MV-4-11 (cell line): ENCODE measurements around the gene SLC9A4.
A peak's percentile ranks its signal among the peaks of the same experiment; 100 is the strongest.

Experiments used
- DNase-seq: peaks from one replicate; lab custom pipeline; 2025; lab: John Stamatoyannopoulos, UW

The SLC9A4 gene

GRCh38 chr2:102499558-102499957 lies 26.5 kb downstream of the SLC9A4 start:
- DNase-seq: no peak

DNA sequence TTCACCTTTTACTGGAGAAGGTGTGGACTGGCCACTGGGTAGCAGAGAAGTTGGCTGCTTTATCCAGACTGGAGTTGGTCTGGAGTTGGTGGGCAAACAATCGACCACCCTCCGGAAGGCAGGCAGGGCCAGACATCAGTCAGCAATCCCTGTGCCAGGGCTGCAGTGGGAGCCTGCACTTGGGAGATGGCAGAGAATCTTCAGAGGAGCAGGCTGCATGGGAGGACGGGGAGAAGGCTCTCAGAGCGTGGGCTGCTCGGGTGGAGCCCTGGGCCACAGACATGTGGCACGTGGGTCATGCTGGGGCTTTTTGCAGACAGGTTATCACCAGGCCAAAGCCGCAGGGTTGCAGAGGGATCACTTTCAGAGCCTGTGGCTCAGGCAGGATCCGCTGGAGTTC lies 29.6 kb downstream of the SLC9A4 start:
- DNase-seq: no peak

- DNase-seq: no peak
Measured at GRCh38 chr2:102504833-102505232, 31.8 kb downstream of the SLC9A4 start.

DNA sequence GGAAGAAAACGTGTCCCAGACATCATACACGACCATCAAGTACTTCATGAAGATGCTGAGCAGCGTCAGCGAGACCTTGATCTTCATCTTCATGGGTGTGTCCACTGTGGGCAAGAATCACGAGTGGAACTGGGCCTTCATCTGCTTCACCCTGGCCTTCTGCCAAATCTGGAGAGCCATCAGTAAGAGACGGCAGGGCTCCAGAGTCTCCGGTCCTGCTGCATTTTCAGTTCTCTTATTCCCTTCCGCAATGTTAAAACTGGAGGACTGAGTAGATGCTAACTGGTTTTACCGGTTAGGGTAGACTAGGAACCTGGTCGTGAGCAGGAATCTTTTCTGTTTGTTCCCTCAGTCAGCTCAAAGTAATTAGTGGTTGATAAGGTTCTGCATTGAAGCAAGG lies 32.3 kb downstream of the SLC9A4 start:
- peak; percentile 75 for DNase-seq

GRCh38 chr2:102506743-102507142 lies 33.7 kb downstream of the SLC9A4 start:
- DNase-seq: no peak

DNA sequence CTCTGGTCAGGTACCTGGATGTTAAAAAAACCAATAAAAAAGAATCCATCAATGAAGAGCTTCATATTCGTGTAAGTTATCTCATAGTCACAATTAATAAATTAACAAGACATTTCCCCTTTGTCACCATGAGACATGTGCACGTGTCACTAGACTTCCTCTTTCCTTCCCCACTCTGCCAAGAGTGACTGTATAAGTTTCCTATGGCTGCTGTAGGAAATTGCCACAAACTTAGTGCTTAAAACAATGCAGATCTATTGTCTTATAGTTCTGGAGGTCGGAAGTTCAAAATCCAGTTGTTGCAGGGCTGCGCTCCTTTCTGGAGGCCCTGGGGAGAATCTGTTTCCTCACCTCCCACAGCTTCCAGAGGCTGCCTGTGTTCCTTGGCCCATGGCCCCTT lies 35.8 kb downstream of the SLC9A4 start:
- peak; percentile 78 for DNase-seq

GRCh38 chr2:102509749-102510148 lies 36.7 kb downstream of the SLC9A4 start:
- DNase-seq: peak; percentile 22

DNA sequence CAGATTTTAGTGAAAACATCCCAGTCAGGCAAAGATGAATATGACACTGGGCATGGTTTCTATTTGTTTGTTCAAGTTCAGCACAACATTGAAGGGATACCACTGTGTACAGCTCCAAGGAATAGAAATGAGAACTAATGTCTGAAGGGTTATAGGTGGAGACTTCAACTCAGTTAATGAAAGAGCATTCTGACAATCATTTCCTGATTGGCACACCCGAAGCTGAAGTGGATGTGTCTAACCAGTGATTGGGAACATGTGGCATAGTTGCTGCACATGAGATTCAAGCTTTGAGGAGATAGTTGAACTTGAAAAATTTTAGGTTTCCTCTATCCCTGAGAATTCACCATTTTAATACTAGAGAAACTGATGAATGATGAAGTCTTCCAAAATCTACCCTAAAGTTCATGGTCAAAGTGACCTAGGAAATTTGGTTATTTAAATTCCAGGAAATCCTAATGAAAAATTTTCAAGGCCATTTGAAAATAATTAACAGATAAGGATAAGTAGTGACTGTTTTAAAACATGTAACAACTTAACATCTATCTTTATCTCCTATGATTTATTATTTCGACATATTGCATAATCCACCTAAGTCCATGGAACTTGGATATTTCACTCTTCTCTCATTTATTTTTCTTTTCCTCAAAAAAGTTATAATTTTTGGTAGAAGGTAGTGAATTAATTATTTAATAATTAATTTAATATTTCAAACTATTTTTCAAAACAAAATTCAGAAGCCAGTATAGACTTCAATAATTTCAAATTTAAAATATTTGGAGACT lies 38.0 kb downstream of the SLC9A4 start:
- DNase-seq: no peak

- no peak for DNase-seq
Measured at GRCh38 chr2:102512161-102512560, 39.1 kb downstream of the SLC9A4 start.

GRCh38 chr2:102513355-102513939 lies 40.4 kb downstream of the SLC9A4 start:
- DNase-seq: no peak

DNA sequence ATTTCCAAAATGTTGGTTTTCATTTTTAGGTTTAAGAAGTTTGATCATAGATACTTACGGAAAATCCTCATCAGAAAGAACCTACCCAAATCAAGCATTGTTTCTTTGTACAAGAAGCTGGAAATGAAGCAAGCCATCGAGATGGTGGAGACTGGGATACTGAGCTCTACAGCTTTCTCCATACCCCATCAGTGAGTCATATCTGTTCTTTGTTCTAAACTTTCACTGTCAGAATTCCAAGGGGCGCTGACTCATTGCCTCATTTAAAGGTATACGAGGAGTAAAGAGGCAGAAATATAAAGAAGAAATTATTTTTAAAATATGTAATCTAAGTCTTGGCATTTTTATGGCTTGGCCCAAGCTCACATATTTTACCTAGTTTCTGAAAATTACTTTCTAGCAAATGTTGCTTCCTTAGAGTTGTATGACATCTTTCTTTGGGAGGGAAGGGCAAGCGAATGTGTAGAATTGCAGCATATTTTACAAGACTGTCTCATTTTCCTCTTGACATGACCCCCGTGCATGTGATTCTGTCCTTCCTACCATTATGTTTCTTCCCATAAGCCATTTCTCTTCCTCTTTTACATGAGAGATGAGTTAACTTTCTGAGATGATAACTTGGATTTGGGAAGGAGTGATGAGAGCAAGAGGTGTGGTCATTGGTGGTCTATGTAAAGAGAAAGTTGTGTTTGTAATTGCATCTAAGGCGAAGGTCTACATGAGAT lies 41.2 kb downstream of the SLC9A4 start:
- DNase-seq: no peak

DNA sequence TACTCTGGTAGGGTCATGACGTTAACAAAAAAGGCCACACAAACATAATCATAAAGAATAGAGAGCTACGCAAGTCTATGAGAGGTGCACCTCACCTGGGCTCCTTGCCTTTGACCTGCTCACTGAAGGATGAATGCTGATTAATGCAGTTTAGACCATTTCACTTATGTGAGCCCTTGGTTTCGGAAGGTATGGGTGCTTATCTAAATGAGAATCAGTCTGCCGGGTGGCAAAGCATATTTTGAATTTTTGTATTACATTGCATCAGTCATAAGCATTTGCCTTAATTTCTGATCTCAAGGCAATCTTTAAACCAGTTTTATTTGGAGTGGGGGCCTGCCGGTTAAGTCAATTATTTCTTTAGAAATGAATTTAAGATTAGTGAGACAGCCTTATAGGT lies 42.8 kb downstream of the SLC9A4 start:
- DNase-seq: no peak

GRCh38 chr2:102518170-102518569 lies 45.1 kb downstream of the SLC9A4 start:
- DNase-seq: no peak

GRCh38 chr2:102520009-102520408 lies 47.0 kb downstream of the SLC9A4 start:
- peak; percentile 25 for DNase-seq

GRCh38 chr2:102520801-102521200 lies 47.8 kb downstream of the SLC9A4 start:
- DNase-seq: no peak

GRCh38 chr2:102522162-102522561 lies 49.1 kb downstream of the SLC9A4 start:
- DNase-seq: no peak

DNA sequence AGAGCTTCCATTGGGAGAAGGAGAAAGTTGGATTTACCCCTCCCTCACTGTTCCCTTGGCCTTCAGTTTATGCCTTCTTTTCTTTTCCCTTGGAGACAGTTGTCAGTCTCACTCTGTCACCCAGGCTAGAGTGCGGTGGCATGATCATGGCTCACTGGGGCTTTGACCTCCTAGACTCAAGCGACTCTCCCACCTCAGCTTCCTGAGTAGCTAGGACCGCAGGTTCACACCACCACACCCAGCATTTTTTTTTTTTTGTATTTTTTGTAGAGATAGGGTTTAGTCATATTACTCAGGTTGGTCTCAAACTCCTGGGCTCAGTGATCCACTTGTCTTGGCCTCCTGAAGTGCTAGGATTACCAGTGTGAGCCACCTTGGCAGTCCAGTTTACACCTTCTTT lies 49.9 kb downstream of the SLC9A4 start:
- DNase-seq: no peak

DNA sequence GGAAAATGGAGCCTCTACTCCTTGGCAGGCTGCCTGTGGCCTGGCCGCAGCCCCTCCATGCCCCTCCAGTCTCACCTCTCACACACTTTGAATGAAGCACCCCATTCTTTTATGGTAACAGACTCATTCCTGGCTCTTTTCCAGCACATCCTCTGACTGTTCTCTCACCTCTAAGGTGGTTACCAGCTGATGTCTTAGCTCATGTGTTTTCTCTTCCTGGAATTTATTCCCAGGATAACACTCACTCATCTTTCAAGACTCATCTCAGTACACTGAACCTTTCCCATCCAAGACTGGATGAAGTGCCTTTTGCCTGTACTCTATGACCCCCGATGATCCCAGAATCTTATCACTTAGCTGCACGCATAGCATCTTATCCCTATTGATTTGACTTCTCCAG lies 50.6 kb downstream of the SLC9A4 start:
- no peak for DNase-seq

DNA sequence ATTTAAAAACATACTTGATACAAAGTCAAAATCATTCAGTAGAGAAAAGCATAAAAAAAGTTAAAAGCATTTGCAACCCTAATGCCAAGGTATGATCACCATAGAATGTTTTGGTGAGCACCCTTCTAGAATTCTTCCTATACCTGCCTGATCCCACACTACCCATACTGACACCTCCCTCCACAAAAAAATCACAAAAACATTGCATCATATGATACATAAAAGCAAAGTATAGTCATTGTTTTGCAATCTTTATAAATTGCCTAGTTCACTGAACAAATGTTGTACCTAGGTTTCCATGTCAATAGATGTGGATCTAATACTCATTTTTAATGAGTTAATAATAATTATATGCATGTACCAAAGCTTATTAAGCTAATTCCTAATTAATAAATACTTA lies 54.1 kb downstream of the SLC9A4 start:
- no peak for DNase-seq

GRCh38 chr2:102538491-102538890 lies 65.5 kb downstream of the SLC9A4 start:
- DNase-seq: no peak

GRCh38 chr2:102540882-102541281 lies 67.9 kb downstream of the SLC9A4 start:
- DNase-seq: no peak

GRCh38 chr2:102544182-102544581 lies 71.2 kb downstream of the SLC9A4 start:
- no peak for DNase-seq

GRCh38 chr2:102547462-102547861 lies 74.4 kb downstream of the SLC9A4 start:
- no peak for DNase-seq
